ENCODE measurements around the gene KLC1.

The KLC1 gene

GRCh38 chr14:103657471-103657870 lies 28.5 kb downstream of the KLC1 start:
- TF ChIP-seq, protein P1, sequence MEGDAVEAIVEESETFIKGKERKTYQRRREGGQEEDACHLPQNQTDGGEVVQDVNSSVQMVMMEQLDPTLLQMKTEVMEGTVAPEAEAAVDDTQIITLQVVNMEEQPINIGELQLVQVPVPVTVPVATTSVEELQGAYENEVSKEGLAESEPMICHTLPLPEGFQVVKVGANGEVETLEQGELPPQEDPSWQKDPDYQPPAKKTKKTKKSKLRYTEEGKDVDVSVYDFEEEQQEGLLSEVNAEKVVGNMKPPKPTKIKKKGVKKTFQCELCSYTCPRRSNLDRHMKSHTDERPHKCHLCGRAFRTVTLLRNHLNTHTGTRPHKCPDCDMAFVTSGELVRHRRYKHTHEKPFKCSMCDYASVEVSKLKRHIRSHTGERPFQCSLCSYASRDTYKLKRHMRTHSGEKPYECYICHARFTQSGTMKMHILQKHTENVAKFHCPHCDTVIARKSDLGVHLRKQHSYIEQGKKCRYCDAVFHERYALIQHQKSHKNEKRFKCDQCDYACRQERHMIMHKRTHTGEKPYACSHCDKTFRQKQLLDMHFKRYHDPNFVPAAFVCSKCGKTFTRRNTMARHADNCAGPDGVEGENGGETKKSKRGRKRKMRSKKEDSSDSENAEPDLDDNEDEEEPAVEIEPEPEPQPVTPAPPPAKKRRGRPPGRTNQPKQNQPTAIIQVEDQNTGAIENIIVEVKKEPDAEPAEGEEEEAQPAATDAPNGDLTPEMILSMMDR (conservative IDR thresholded peaks at IDR 0.05; ENCODE audit: low read depth, low read length): no peak
- no peak overlapping the region for H3K4me3 ChIP-seq (ENCODE audit: low read length)
- no peak for DNase-seq (ENCODE audit: low read depth)

DNA sequence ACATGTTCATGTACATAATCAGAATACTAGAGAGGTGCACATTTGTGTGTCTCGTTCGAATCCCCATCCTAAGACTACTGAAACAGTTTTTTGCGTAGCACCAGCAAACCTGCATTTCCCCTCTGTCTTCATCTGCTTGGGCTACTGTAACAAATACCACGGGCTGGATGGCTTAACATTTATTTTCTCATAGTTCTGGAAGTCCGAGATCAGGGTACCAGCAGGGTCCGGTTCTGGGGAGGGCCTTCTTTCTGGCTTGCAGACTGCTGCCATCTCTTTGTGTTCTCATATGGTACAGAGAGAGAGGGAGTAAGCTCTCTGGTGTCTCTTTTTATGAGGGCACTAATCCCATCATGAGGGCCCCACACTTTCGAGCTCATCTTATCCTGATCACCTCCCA lies 30.6 kb downstream of the KLC1 start:
- no peak for DNase-seq (ENCODE audit: low read depth)
- no peak overlapping the region for H3K4me3 ChIP-seq (ENCODE audit: low read length)
- TF ChIP-seq, protein P1 (conservative IDR thresholded peaks at IDR 0.05; ENCODE audit: low read depth, low read length): no peak

DNA sequence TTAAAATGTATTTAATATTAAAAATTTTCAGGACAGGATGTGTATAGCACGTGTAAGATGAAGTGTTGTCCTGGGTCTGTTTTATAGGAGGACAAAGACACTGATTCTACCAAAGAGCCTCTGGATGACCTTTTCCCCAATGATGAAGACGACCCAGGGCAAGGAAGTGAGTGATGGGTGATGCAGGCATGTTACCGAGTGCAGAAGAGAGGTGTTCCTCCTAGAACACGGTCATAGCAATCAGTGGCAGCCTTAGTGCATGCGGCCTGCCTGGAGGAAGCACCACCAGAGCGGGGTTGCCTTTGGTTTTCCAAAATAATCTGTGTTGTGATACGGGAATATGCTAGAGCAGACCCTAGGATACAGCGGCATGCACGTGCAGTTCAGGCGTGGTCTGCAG lies 33.0 kb downstream of the KLC1 start:
- H3K4me3 ChIP-seq (ENCODE audit: low read length): no peak overlapping the region
- no peak for DNase-seq (ENCODE audit: low read depth)
- TF ChIP-seq, protein P1 (conservative IDR thresholded peaks at IDR 0.05; ENCODE audit: low read depth, low read length): no peak

DNA sequence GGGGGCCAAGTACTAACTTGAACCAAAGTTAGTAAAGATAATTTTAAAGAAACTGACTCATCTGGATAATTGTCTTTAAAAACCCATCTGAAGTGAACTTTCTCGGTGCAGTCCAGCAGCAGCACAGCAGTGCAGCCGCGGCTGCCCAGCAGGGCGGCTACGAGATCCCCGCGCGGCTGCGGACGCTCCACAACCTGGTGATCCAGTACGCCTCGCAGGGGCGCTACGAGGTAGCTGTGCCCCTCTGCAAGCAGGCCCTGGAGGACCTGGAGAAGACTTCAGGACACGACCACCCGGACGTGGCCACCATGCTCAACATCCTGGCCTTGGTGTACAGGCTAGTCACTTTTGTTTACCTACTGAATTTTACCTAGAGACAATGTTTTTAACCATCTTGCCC lies 33.6 kb downstream of the KLC1 start:
- TF ChIP-seq, protein P1 (conservative IDR thresholded peaks at IDR 0.05; ENCODE audit: low read depth, low read length): no peak

DNA sequence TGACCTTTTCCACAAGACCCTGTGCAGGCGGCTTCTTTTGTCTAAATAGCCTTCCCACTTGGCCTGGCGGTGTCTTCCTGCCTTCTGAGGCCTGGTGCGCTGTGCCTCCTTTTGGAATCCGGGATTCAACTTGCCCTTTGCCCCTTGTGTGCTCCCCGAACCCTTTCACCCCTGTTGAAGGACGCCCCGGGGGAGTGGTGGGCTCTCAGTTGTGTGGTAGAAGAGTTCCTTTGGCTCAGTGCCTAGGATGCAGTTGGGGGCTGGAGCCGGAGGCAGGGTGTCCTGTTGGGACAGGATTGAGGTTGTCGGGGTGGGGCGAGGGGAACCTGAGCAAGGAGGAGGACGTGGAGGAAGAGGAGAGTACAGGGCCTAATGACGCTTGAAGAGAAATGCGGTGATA lies 34.5 kb downstream of the KLC1 start:
- TF ChIP-seq, protein P1 (conservative IDR thresholded peaks at IDR 0.05; ENCODE audit: low read depth, low read length): no peak
- H3K4me3 ChIP-seq (ENCODE audit: low read length): no peak overlapping the region
- no peak for DNase-seq (ENCODE audit: low read depth)

More for the DNA sequence above, 33.6 kb downstream of the KLC1 start:
- no peak overlapping the region for H3K4me3 ChIP-seq (ENCODE audit: low read length)
- DNase-seq (ENCODE audit: low read depth): no peak

- no peak for DNase-seq (ENCODE audit: low read depth)
- TF ChIP-seq, protein P1 (conservative IDR thresholded peaks at IDR 0.05; ENCODE audit: low read depth, low read length): no peak
- no peak overlapping the region for H3K4me3 ChIP-seq (ENCODE audit: low read length)
Measured at GRCh38 chr14:103667671-103668070, 38.7 kb downstream of the KLC1 start.

DNA sequence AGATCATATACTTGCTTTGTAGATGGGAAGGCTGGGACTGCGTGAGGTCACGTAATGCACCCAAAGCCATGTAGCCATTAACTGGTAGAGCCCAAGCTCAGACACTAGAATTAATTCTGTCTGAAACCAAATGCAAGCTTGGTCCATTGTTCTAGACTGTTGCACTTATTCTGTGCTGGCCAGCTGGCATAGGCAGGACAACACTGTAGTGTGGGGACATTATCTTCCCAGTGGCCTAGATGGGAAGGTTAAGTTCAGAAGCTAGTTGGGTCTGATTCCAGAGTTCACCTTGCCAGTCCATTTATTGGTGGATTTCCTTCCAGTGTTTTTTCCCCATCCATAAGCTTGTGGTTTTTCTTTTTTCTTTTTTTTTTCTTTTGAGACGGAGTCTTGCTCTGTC lies 39.1 kb downstream of the KLC1 start:
- no peak for DNase-seq (ENCODE audit: low read depth)
- H3K4me3 ChIP-seq (ENCODE audit: low read length): no peak overlapping the region
- TF ChIP-seq, protein P1 (conservative IDR thresholded peaks at IDR 0.05; ENCODE audit: low read depth, low read length): no peak
